ENCODE measurements around the gene TPT1. TPM values are rescaled to one million over a fixed set of nuclear protein-coding genes. Genes with fewer than 3 reads are reported as not detected.

The TPT1 gene
- total and polyA plus RNA-seq, 2 donors (not counting 1 experiment from before 2014, with no cell fraction given), result 2,507 to 4,871 TPM

- TF ChIP-seq, protein P1, sequence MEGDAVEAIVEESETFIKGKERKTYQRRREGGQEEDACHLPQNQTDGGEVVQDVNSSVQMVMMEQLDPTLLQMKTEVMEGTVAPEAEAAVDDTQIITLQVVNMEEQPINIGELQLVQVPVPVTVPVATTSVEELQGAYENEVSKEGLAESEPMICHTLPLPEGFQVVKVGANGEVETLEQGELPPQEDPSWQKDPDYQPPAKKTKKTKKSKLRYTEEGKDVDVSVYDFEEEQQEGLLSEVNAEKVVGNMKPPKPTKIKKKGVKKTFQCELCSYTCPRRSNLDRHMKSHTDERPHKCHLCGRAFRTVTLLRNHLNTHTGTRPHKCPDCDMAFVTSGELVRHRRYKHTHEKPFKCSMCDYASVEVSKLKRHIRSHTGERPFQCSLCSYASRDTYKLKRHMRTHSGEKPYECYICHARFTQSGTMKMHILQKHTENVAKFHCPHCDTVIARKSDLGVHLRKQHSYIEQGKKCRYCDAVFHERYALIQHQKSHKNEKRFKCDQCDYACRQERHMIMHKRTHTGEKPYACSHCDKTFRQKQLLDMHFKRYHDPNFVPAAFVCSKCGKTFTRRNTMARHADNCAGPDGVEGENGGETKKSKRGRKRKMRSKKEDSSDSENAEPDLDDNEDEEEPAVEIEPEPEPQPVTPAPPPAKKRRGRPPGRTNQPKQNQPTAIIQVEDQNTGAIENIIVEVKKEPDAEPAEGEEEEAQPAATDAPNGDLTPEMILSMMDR (IDR thresholded peaks at IDR 0.05), result no peak
- TF ChIP-seq EZH2 (IDR thresholded peaks at IDR 0.05; ENCODE audit: borderline replicate concordance, insufficient read depth, low read depth, low read length, poor library complexity, severe bottlenecking), result no peak
- ChIA-PET CTCF (interaction anchor here (2.1 kb wide), 1 partner anchor 280 kb away, joined by 6 read pairs; no protein-coding TSS in a partner anchor), POLR2A (no interaction called here)
- Histone ChIP-seq H2AFZ (ENCODE audit: insufficient read depth, low read depth, low read length, poor library complexity, severe bottlenecking) (no peak overlapping the region), H3K4me2 (replicated peaks; ENCODE audit: low read depth, low read length, poor library complexity, severe bottlenecking) (no peak overlapping the region), H3K9ac (ENCODE audit: low read length) (no peak overlapping the region), H3K27ac (ENCODE audit: low read length in 2 of 2) (no peak overlapping the region), H4K20me1 (ENCODE audit: control insufficient read depth, insufficient read depth, low read length, poor library complexity, severe bottlenecking) (no peaks in the 10 kb centered on the region), H3K4me3 (ENCODE audit: control extremely low read depth in 1 of 5, extremely low read depth in 1 of 5, insufficient read depth in 1 of 5, low read depth in 2 of 5, low read length in 4 of 5) (no peak overlapping the region), H3K36me3 (replicated peaks in 1 of 2; ENCODE audit: control extremely low read depth in 1 of 2, control insufficient read depth in 1 of 2, extremely low read depth in 1 of 2, insufficient read depth in 2 of 2, low read length in 1 of 2) (no peaks in the 10 kb centered on the region), H3K4me1 (ENCODE audit: control insufficient read depth in 2 of 2, insufficient read depth in 2 of 2, low read length in 2 of 2) (peaks cover 13 to 15% of the 10 kb centered on the region in 2 donors), H3K27me3 (replicated peaks in 1 of 4; ENCODE audit: control extremely low read depth in 1 of 4, control insufficient read depth in 3 of 4, insufficient read depth in 4 of 4, low read length in 3 of 4) (no peaks in the 10 kb centered on the region), H3K79me2 (ENCODE audit: control insufficient read depth, insufficient read depth, low read length) (no peaks in the 10 kb centered on the region), H3K9me3 (ENCODE audit: control extremely low read depth in 1 of 3, control insufficient read depth in 2 of 3, insufficient read depth in 1 of 3, low read length in 2 of 3) (no peaks in the 10 kb centered on the region)
- H3K27ac Mint-ChIP-seq, result no peak overlapping the region
- no CpG with 5 or more reads among the region's 9 CpGs for WGBS (ENCODE audit: insufficient coverage)
- intact Hi-C loops (cut with micrococcal nuclease), result no loop called here
- H3K27me3 Mint-ChIP-seq, result no peaks in the 10 kb centered on the region
- ATAC-seq (ENCODE audit: low read depth) (no peak), DNase-seq (no peak)
- H3K4me1 Mint-ChIP-seq, result peaks cover 29% of the 10 kb centered on the region
- no peaks in the 10 kb centered on the region for H3K9me3 Mint-ChIP-seq (ENCODE audit: insufficient read depth)
- H3K4me3 Mint-ChIP-seq, result no peak overlapping the region
Measured at GRCh38 chr13:45327253-45327955, 13.6 kb downstream of the TPT1 start.

GRCh38 chr13:45325806-45326205 is 15.2 kb downstream of the TPT1 start:
- Histone ChIP-seq H3K9me3 (ENCODE audit: control extremely low read depth in 1 of 3, control insufficient read depth in 2 of 3, insufficient read depth in 1 of 3, low read length in 2 of 3) (no peaks in the 10 kb centered on the region), H3K4me1 (ENCODE audit: control insufficient read depth in 2 of 2, insufficient read depth in 2 of 2, low read length in 2 of 2) (peaks cover 13 to 15% of the 10 kb centered on the region in 2 donors), H3K27ac (ENCODE audit: low read length in 2 of 2) (no peak overlapping the region), H3K27me3 (replicated peaks in 1 of 4; ENCODE audit: control extremely low read depth in 1 of 4, control insufficient read depth in 3 of 4, insufficient read depth in 4 of 4, low read length in 3 of 4) (no peaks in the 10 kb centered on the region), H4K20me1 (ENCODE audit: control insufficient read depth, insufficient read depth, low read length, poor library complexity, severe bottlenecking) (no peaks in the 10 kb centered on the region), H3K36me3 (replicated peaks in 1 of 2; ENCODE audit: control extremely low read depth in 1 of 2, control insufficient read depth in 1 of 2, extremely low read depth in 1 of 2, insufficient read depth in 2 of 2, low read length in 1 of 2) (no peaks in the 10 kb centered on the region), H3K79me2 (ENCODE audit: control insufficient read depth, insufficient read depth, low read length) (no peaks in the 10 kb centered on the region), H3K4me3 (ENCODE audit: control extremely low read depth in 1 of 5, extremely low read depth in 1 of 5, insufficient read depth in 1 of 5, low read depth in 2 of 5, low read length in 4 of 5) (no peak overlapping the region), H2AFZ (ENCODE audit: insufficient read depth, low read depth, low read length, poor library complexity, severe bottlenecking) (no peak overlapping the region), H3K9ac (ENCODE audit: low read length) (no peak overlapping the region), H3K4me2 (replicated peaks; ENCODE audit: low read depth, low read length, poor library complexity, severe bottlenecking) (no peak overlapping the region)
- no peak overlapping the region for H3K4me3 Mint-ChIP-seq
- ChIA-PET CTCF (interaction anchor here (2.1 kb wide), 1 partner anchor 278 kb away, joined by 6 read pairs; no protein-coding TSS in a partner anchor), POLR2A (no interaction called here)
- intact Hi-C loops (cut with micrococcal nuclease), result no loop called here
- DNase-seq, result no peak
- H3K4me1 Mint-ChIP-seq, result peaks cover 18% of the 10 kb centered on the region
- ATAC-seq (ENCODE audit: low read depth), result no peak
- H3K27ac Mint-ChIP-seq, result no peak overlapping the region
- no CpG with 5 or more reads among the region's 4 CpGs for WGBS (ENCODE audit: insufficient coverage)
- no peaks in the 10 kb centered on the region for H3K9me3 Mint-ChIP-seq (ENCODE audit: insufficient read depth)
- H3K27me3 Mint-ChIP-seq, result no peaks in the 10 kb centered on the region
- TF ChIP-seq, protein P1 (IDR thresholded peaks at IDR 0.05), result no peak
- TF ChIP-seq EZH2 (IDR thresholded peaks at IDR 0.05; ENCODE audit: borderline replicate concordance, insufficient read depth, low read depth, low read length, poor library complexity, severe bottlenecking), result no peak
